ENCODE results near the gene PKP3.
"Not testable (repeated sequence)": the region's sequence is repeated elsewhere in the genome, so short reads cannot be mapped to it uniquely, and the experiment has no call there.

The PKP3 gene

DNA sequence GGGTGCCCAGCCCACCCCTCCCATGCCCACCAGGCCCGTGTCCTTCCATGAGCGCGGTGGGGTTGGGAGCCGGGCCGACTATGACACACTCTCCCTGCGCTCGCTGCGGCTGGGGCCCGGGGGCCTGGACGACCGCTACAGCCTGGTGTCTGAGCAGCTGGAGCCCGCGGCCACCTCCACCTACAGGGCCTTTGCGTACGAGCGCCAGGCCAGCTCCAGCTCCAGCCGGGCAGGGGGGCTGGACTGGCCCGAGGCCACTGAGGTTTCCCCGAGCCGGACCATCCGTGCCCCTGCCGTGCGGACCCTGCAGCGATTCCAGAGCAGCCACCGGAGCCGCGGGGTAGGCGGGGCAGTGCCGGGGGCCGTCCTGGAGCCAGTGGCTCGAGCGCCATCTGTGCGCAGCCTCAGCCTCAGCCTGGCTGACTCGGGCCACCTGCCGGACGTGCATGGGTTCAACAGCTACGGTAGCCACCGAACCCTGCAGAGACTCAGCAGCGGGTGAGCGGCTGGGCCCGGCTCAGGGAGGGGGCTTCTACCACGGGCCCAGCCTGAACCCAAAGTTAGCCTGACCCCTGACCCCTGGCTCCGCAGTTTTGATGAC lies 3.0 kb downstream of the PKP3 start:
- no peak for DNase-seq (ENCODE audit: low spot score)

DNA sequence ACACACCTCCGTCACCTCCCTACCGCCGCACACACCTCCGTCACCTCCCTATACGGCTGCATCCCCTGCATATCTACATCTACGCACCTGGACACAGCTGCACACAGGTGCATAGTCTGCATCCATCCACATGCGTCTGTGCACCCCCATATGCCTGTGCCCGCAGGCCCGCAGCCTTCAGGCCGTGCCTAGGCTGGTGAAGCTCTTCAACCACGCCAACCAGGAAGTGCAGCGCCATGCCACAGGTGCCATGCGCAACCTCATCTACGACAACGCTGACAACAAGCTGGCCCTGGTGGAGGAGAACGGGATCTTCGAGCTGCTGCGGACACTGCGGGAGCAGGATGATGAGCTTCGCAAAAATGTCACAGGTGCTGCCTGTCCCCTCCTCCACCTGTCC lies 4.8 kb downstream of the PKP3 start:
- peak; percentile 63 for DNase-seq (ENCODE audit: low spot score)

DNA sequence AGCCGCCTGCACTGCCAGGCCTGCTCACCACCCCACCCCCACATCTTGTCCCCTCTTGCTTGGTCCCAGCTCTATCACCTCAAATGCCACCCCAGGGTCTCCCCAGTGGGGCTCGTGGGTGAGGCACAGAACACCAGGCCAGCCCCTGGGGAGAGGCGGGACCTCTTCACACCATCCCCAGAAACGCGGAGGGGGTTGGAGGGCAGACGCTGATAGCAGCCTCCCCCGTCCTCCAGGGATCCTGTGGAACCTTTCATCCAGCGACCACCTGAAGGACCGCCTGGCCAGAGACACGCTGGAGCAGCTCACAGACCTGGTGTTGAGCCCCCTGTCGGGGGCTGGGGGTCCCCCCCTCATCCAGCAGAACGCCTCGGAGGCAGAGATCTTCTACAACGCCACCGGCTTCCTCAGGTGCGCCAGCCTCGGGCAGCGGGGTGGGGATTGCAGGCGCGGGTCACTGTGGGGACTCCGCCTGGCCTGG lies 5.8 kb downstream of the PKP3 start:
- DNase-seq (ENCODE audit: low spot score): no peak

DNA sequence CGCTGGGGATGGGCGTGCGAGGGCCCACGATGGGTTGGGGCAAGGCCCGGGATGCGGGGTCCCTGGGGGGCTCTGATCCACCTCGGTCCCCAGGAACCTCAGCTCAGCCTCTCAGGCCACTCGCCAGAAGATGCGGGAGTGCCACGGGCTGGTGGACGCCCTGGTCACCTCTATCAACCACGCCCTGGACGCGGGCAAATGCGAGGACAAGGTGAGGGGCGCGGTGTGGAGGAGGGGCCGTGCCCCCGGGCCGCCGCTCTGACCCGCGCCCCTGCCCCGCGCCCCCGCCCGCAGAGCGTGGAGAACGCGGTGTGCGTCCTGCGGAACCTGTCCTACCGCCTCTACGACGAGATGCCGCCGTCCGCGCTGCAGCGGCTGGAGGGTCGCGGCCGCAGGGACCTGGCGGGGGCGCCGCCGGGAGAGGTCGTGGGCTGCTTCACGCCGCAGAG lies 6.3 kb downstream of the PKP3 start:
- DNase-seq (ENCODE audit: low spot score): no peak

DNA sequence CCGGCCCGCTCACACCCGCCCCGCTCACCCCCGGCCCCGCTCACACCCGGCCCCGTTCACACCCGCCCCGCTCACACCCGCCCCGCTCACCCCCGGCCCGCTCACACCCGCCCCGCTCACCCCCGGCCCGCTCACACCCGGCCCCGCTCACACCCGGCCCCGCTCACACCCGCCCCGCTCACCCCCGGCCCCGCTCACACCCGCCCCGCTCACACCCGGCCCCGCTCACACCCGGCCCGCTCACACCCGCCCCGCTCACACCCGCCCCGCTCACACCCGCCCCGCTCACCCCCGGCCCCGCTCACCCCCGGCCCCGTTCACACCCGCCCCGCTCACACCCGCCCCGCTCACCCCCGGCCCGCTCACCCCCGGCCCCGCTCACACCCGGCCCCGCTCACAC lies 7.2 kb downstream of the PKP3 start:
- DNase-seq (ENCODE audit: low spot score): not testable (repeated sequence)

DNA sequence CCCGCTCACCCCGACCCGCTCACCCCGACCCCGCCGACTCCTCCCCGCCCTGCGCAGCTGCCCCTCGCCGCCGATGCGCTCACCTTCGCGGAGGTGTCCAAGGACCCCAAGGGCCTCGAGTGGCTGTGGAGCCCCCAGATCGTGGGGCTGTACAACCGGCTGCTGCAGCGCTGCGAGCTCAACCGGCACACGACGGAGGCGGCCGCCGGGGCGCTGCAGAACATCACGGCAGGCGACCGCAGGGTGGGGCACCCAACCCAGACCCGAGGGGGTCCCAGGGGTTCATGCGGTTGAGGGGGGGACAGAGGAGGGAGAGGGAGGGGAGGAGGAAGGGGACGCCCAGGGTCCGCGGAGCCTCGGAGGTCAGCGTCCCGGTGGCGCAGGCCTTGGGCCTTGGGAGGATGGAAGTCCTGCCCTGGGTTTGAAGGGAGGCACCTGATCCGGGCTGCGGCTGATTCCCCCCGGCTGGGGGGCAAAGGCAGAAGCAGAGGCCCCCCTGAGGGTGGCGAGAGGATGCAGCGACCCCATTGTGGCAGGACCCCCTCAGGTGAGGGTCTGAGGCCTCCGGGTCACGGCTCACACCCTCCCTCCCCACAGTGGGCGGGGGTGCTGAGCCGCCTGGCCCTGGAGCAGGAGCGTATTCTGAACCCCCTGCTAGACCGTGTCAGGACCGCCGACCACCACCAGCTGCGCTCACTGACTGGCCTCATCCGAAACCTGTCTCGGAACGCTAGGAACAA lies 9.2 kb downstream of the PKP3 start:
- no peak for DNase-seq (ENCODE audit: low spot score)

DNA sequence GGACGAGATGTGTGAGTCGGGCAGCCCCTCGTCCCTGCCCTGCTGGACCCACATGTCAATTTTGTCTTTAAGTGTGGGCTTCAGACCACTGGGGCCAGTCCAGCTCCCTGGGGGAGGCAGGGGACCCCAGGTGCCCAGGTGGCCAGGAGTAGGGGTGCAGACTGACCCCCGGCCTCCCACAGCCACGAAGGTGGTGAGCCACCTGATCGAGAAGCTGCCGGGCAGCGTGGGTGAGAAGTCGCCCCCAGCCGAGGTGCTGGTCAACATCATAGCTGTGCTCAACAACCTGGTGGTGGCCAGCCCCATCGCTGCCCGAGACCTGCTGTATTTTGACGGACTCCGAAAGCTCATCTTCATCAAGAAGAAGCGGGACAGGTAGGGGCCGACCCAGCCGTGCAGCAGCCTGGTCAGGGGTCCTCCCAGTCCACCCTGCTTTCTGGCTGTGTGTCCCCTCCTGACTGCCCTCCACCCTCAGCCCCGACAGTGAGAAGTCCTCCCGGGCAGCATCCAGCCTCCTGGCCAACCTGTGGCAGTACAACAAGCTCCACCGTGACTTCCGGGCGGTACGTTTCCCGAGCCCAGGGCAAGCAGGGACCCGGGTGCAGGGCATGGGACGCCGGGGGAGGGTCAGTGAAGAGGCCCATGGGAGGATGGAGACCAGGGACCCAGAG lies 9.9 kb downstream of the PKP3 start:
- DNase-seq (ENCODE audit: low spot score): no peak

DNA sequence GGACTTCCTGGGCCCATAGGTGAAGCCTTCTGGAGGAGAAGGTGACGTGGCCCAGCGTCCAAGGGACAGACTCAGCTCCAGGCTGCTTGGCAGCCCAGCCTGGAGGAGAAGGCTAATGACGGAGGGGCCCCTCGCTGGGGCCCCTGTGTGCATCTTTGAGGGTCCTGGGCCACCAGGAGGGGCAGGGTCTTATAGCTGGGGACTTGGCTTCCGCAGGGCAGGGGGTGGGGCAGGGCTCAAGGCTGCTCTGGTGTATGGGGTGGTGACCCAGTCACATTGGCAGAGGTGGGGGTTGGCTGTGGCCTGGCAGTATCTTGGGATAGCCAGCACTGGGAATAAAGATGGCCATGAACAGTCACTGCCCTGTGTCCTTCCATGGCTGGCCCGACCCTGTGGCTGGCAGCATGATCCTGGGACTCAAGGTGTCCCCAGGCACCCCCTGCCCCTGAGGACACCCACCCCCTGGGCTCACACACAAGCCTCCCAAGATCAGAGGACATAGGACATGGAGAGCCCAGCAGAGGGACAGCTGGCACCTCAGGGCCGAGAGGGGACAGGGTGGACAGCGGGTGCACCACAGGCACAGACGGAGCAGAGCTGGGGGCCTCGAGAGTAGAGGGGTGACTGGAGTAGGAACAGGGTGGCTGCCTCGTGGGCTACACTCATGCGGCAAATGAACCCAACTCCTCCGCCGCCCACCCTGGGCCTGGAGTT lies 10.7 kb downstream of the PKP3 start:
- DNase-seq (ENCODE audit: low spot score): no peak

DNA sequence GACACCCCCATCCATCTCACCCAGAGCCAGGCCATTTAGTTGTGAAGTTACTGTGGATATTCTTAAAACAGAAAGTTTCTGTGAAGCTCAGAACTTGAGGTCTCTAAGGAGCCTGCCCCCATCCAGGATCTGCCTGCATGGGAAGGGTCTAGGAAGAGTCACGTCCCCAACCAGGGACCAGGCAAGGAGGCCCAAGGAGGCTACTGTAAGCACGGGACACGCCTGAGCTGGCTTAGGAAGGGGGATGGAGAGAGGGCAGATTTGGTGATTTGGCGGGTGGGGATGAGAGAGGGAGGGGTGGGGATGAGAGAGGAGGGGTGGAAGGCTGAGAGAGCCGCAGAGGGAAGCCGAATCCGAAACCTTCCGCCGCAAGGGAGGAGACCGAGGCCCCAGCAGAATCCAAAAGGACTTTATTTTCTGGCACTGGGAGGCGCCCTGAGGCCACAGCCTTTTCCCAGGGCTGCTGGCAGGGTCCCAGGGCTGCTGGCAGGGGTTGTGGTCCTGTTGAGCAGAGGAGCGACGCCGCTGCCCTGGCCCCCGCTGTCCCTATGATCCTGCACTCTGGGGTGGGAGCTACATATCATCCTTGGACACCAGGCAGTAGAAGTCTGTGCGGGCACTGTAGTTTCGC lies 11.4 kb downstream of the PKP3 start:
- DNase-seq (ENCODE audit: low spot score): peak; percentile 64

DNA sequence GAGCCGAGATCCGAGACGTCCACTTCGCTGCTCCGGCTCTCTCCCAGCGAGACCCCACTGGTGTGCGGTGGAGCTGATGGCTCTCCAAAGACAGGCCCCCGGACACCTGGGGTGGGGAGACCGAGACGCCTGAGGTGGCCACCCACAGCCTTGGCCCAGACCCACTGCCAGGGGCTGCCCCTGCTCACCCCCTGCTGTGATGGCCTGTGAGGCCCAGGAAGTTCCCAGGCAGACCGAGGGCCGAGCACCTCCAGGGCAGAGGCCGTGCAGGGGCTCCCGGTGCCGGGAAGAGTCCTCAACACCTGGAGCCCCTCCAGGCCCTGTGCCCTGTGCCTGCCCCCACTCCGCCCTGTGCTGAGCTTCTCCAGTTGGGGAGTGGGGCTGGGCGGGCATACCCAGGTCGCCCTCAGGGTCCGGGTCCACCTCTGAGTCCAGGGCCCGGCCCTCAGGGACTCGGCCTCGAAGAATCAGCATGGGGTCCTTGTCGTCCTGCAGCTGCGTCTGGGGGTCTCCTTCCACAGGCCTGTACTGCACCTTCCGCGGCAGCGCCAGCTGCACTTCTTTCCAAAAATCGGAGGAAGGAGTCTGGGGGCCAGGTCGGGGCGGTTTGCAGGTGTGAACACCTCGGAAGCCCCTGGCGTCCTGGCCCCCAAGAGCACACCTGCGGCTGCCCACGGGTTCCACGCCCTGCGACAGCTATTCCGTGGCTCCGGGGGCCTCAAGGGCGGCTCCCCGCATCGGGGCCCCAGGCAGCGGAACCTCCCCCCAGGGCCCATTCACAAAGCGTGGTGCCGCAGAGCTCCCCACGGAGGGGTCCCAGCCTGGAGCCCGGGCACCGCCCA lies 12.2 kb downstream of the PKP3 start:
- DNase-seq (ENCODE audit: low spot score): no peak

DNA sequence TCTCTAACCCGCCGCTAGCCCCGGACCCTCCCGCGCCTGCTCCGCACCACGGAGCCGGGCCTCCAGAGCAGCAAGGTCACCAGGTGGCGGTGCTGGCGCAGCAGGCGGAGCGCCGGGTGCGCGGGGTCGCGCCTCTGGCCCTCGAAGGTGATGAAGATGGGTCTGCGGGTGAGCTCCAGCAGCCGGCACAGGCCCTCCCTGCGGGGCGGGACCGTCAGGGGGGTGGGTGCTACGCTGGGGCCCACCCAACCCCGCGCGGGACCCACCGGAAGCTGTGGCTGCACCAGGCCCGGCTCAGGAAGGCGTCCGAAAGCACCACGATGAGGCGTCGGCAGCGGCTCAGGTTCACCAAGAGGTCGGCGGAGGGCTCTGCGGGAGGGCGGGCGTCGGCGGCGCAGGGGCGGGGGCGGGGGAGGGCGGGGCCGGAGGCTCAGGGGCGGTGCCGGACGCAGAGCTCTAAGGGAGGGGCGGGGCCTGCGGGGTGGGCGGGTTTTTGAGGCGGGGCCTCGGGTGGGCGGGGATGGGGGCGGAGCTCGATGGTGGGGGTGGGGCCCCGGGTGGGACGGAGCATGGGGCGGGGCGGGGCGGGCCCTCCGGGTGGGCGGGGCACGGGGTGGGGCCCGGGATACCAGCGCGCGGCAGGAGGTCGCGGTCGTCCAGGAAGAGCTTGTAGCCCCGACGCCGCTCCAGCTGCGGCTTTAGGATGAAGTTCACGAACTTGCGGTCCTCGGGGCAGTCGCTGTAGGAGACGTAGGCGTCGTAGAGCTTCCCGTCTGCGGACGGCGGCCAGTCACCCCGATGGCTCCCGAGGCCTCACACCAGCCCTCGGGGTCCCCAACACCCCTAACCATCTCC lies 13.0 kb downstream of the PKP3 start:
- DNase-seq (ENCODE audit: low spot score): peak; percentile 93

DNA sequence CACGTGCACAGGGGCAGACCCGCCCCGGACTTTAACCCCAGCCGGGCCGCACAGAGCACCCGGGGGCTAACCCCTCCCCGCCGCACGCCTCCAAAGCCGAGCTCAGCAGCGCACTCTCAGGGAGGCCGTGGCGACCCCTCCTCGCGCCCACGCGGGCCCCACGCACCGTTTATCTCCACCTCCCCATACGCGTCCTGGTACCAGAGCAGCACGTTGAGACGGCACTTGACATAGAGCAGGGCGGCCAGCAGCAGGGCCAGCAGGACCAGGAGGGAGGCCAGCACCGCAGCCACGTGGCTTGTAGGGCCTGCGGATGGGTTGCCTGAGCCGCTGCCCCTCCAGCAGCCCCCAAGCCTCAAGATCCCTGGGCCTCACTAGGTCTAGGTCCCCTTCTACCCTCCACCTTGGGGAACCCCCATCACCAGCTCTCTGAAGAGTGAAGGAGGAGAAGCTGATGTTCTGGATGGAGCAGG lies 13.7 kb downstream of the PKP3 start:
- no peak for DNase-seq (ENCODE audit: low spot score)

DNA sequence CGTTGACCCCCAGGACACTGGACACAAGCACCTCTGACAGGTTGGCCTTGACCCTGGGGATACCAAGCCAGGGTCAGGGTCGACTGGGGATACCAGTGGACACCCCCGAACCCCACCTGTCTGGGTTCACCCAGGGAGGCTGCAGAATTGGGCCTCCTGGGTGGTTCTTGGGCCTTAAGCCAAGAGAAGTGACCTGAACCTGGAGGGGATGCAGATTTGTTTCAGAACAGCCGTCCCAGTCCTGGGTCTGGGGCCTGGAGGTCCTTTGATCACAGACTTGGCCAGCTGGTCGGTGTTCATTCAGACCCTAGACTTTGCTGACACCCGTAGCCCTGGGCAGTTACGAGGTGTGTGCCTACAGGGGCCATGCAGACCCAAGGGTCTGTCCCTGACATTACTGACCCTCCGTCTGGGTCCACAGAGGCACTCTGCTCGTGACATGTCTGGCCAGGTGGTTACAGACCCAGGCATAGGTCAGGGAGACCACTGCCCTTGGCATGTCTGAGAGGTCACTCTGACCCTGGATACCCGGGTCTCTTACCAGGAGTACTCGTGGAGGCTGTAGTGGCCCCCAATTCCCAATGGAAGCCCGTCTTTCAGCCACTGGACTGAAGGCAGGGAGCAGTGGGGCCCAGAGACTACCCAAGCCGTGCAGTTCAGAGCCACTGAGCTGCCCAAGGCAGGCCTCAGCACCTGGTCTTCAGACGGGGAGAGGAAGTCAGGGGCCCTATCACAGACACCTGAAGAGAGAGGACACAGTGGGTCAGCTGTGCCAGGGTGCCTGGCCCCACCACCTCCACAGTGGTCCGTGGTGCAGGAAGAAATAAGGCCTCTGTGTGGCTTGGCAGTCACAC lies 14.4 kb downstream of the PKP3 start:
- DNase-seq (ENCODE audit: low spot score): no peak

DNA sequence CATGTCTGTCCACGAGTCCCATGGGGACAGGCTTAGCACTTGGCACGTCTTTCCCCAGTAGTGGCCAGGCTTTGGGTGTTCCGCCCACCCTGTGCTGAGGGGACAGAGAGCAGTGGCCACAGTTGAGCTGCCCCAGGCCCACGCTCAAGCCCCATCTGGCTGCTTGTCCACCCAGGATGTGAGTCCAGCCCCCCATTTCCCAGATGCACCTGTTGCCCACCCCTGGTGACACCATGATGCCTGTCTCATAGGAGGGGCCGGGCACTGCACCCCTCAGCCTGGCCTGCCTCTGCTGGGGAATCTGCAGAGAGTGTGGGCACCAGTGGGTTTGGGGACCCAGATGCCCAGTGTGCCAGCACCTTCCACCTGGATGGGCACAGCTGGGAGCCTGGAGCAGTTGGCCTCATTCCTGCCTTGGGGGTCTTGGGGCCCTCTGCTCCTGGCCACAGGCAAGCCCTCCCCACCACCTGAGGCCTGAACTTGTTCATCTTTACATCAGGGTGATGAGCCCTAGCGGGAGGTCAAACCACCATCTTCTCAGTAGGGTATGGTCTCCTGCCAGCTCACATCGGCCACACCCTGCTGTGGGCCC lies 15.1 kb downstream of the PKP3 start:
- no peak for DNase-seq (ENCODE audit: low spot score)

DNA sequence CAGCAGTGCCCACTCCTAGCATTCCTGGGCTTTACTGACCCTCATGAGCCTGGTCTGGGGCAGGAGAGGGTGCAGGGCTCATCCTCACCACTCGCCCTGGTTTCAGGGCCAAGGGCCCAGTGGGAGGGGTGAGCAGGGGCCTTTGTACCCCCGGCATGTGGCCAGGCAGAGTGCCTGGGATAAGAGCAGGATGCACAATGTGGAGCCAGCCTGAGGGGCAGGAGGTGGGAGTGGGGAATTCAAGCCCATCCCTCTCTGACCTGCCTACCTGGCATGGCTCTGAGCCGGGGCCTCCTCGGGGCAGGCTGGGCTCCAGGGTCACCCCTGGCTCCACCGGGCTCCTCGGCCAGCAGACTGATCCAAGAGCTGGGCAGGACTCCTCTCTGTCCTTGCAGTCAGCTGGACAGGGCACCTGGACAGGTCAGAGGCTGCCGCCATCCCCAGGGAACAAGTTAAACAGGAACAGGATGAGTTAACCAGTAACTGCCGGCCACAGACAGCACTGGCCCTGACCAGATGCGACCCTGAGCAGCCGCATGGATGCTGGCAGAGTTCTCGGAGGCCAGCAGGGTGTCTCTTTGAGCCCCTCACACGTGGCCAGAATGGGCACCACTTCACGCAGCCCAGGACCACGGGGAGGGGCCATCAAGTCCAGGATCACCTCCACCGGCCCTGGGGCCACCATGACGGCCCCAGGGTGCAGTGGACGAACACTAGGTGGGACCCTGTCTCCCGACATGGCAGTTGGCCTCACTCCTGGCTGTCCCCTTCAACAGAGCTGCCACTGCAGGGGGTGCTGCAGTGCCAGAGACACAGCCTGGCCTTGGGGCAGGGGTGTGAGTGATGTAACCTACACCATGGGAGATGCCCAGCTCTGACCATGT lies 15.8 kb downstream of the PKP3 start:
- DNase-seq (ENCODE audit: low spot score): no peak

DNA sequence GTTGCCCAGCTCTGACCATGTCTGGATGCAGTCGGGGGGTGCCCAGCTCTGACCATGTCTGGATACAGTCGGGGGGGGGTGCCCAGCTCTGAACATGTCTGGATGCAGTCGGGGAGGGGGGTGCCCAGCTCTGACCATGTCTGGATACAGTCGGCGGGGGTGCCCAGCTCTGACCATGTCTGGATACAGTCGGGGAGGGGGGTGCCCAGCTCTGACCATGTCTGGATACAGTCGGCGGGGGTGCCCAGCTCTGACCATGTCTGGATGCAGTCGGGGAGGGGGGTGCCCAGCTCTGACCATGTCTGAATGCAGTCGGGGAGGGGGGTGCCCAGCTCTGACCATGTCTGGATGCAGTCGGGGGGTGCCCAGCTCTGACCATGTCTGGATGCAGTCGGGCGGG lies 16.7 kb downstream of the PKP3 start:
- DNase-seq (ENCODE audit: low spot score): not testable (repeated sequence)

DNA sequence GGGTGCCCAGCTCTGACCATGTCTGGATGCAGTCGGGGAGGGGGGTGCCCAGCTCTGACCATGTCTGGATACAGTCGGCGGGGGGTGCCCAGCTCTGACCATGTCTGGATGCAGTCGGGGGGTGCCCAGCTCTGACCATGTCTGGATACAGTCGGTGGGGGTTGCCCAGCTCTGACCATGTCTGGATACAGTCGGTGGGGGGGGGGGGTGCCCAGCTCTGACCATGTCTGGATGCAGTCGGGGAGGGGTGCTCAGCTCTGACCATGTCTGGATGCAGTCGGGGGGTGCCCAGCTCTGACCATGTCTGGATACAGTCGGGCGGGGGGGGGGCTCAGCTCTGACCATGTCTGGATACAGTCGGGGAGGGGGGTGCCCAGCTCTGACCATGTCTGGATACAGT lies 17.5 kb downstream of the PKP3 start:
- not testable (repeated sequence) for DNase-seq (ENCODE audit: low spot score)
